Colonic mucosa (tissue), 4 donors: ENCODE results near the gene KCTD18. TPM values are rescaled to one million over a fixed set of nuclear protein-coding genes. Genes with fewer than 3 reads are reported as not detected.

Experiments used
- DNase-seq: peaks from one replicate; pipeline ENCODE4 v3.0.0-alpha.2; 2020
- H3K27ac ChIP-seq: fragments of 200-600 bp; one replicate; pipeline ENCODE4 v1.8.0; 2021
- H3K27me3 ChIP-seq: fragments of 200-600 bp; one replicate; pipeline ENCODE4 v1.8.0; 2021
- H3K36me3 ChIP-seq: fragments of 200-600 bp; one replicate; pipeline ENCODE4 v1.8.0; 2021
- H3K4me1 ChIP-seq: fragments of 200-600 bp; one replicate; pipeline ENCODE4 v1.8.0; 2021; ENCODE audit warnings: mild to moderate bottlenecking
- H3K4me3 ChIP-seq: fragments of 200-600 bp; one replicate; pipeline ENCODE4 v1.8.0; 2021
- H3K9ac ChIP-seq, 2 donors: one replicate each; pipeline ENCODE4 v1.7.0; 2013; ENCODE audit warnings: control low read depth in 2 of 2, low read depth in 2 of 2, low read length in 2 of 2
- H3K9me3 ChIP-seq: fragments of 200-600 bp; one replicate; pipeline ENCODE4 v1.8.0; 2021
- intact Hi-C: fragments of 100-400 bp; cut with DNase I; formaldehyde crosslinking; loops from one replicate; pipeline ENCODE4 v1.14.1; 2022
- total RNA-seq, 2 donors: library from RNA; stranded (reverse); fragmentation: NEBNext Ultra II Directional in 1 of 2; extraction: Animal tissue kit (Norgen Biotek cat#: 25700) in 1 of 2; gene quantifications; one replicate each; pipeline ENCODE4 v1.2.1, GENCODE V29; 2021
- TF ChIP-seq, protein P1 (sequence below): fragments of 200-600 bp; IDR thresholded peaks from one replicate; pipeline ENCODE4 v1.8.0; 2022; ENCODE audit warnings: antibody characterized with exemption, mild to moderate bottlenecking
- donor health status: healthy.
- donor health status: DM: no; HTN: no; CAD: no.
- donor health status: DM: no; HTN: no; CAD: no.

The KCTD18 gene
- total RNA-seq, 2 donors from 2014 or later: 8.6 to 13.8 TPM

DNA sequence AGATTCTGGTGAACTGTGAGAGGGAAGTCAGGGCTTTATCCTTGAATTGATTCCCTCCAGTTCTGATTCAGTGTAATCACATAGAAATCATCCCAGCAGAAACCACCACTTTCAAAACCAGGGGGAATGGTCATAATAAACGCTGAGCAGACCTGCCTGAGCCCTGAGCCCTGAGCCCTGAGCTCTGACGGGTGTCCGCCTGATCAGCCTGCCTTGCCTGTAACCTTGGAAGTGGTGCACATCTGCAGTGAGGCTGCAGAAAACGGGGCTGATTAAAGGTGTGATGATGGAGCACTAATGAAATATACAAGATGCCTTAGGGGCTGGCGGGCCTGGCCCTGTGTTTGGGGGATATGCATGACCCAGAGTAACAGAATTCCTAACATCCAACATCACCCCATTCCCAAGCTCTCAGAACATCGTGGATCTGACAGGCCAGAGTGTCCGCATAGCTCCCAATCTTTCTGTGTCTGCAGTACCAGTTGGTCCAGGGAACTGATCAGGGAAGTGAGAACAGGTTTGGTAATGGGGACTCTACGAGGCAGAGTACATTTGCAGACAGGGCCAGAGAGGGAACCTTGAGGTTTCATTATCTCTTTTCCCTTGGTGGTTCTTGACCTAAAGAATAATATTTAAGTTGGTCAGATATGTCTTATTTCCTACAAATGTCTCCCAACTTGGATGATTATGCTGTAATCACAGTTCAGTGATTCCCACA, 37.8 kb downstream of the KCTD18 start:
- no peaks in the 10 kb centered on the region for H3K27me3 ChIP-seq
- H3K4me1 ChIP-seq: no peaks in the 10 kb centered on the region
- no peak overlapping the region for H3K27ac ChIP-seq
- intact Hi-C loops: loop anchor here (5.0 kb wide), 1 partner anchor 165 kb away; the partner anchor contains the start of gene SPATS2L
- TF ChIP-seq, protein P1, sequence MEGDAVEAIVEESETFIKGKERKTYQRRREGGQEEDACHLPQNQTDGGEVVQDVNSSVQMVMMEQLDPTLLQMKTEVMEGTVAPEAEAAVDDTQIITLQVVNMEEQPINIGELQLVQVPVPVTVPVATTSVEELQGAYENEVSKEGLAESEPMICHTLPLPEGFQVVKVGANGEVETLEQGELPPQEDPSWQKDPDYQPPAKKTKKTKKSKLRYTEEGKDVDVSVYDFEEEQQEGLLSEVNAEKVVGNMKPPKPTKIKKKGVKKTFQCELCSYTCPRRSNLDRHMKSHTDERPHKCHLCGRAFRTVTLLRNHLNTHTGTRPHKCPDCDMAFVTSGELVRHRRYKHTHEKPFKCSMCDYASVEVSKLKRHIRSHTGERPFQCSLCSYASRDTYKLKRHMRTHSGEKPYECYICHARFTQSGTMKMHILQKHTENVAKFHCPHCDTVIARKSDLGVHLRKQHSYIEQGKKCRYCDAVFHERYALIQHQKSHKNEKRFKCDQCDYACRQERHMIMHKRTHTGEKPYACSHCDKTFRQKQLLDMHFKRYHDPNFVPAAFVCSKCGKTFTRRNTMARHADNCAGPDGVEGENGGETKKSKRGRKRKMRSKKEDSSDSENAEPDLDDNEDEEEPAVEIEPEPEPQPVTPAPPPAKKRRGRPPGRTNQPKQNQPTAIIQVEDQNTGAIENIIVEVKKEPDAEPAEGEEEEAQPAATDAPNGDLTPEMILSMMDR: no peak
- no peaks in the 10 kb centered on the region for H3K9me3 ChIP-seq
- H3K4me3 ChIP-seq: no peak overlapping the region
- no peak for DNase-seq
- no peak overlapping the region for H3K9ac ChIP-seq
- no peaks in the 10 kb centered on the region for H3K36me3 ChIP-seq

DNA sequence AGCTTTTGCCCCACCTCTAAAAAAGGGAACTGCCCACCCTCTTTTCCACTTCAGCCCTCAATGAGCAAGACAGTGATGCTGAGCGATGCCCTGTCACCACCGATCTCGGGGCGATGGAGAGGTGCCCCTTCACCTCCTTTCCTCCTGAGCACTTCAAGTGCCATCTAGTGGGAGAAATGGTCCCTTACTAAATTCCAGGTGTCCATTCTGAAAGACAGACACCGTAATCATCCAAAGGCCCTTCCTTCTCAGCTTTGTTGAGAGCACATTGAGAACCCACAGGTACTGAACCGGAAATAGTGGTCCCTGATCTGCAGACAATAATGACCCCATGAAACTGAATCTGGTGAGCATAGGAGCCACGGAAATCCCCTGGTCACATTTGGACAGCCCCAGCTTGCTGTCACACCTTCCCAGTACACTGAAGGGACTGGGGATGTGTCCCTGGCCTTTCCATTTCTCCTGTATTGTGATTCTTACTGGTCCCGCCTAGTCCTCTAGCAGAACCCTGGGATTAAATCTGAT, 38.5 kb downstream of the KCTD18 start:
- intact Hi-C loops: loop anchor here (5.0 kb wide), 1 partner anchor 164 kb away; the partner anchor contains the start of gene SPATS2L
- no peak overlapping the region for H3K27ac ChIP-seq
- no peak overlapping the region for H3K9ac ChIP-seq
- no peaks in the 10 kb centered on the region for H3K9me3 ChIP-seq
- DNase-seq: no peak
- TF ChIP-seq, protein P1: peak; percentile 36
- H3K4me3 ChIP-seq: no peak overlapping the region
- H3K4me1 ChIP-seq: no peaks in the 10 kb centered on the region
- H3K27me3 ChIP-seq: no peaks in the 10 kb centered on the region
- no peaks in the 10 kb centered on the region for H3K36me3 ChIP-seq

DNA sequence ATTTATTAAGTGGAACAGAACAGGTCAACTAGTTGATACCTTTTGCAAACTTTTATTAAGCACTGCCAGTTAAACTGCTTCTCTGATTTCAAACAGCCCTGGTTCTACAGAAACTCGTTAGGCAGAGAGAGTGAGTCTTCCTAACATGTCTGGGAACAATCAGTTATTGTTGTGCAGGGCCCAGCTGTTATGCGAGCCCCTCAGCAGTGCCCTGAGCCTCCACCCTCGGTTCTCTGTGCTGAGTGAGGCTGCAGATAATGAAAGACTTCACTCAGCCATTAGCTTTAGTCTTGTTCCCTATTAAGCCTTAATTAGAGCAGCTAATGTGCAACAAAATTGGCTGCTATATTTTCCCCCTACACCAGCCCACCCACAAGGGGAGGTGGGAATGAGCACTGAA, 39.6 kb downstream of the KCTD18 start:
- Histone ChIP-seq H3K4me1 (no peaks in the 10 kb centered on the region), H3K9ac (no peak overlapping the region), H3K27me3 (no peaks in the 10 kb centered on the region), H3K4me3 (no peak overlapping the region), H3K27ac (no peak overlapping the region), H3K9me3 (no peaks in the 10 kb centered on the region), H3K36me3 (no peaks in the 10 kb centered on the region)
- intact Hi-C loops: loop anchor here (5.0 kb wide), 1 partner anchor 163 kb away; the partner anchor contains the start of gene SPATS2L
- no peak for DNase-seq
- TF ChIP-seq, protein P1: no peak

DNA sequence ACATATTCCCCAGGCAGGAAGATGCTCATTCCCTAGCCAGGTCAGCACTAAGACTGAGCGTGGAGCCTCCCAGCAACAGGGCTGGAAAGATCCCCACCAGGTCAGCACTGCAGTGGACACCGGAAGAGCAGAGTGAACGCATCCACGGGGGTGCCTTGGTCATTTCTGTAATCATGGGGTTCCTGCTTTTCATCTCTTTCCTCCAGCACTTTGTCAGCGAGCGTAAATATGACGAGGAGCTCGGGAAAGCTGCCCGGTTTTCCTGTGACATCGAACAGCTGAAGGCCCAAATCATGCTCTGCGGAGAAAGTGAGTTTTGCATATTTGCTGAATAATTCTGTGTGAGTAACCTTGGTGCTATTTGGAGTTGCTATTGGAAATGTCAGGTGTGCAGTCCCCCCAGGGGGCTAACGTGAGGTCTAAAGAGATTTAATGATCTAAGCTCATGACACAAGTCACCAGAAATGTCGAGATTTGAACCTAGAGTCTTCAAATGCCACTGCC, 40.1 kb downstream of the KCTD18 start:
- intact Hi-C loops: loop anchor here (5.0 kb wide), 1 partner anchor 162 kb away; the partner anchor contains the start of gene SPATS2L

More for the DNA sequence above, 40.1 kb downstream of the KCTD18 start:
- no peaks in the 10 kb centered on the region for H3K9me3 ChIP-seq
- H3K9ac ChIP-seq: no peak overlapping the region
- H3K36me3 ChIP-seq: no peaks in the 10 kb centered on the region
- no peaks in the 10 kb centered on the region for H3K27me3 ChIP-seq
- DNase-seq: no peak
- no peak overlapping the region for H3K27ac ChIP-seq
- no peak overlapping the region for H3K4me3 ChIP-seq
- TF ChIP-seq, protein P1: no peak
- no peaks in the 10 kb centered on the region for H3K4me1 ChIP-seq
